Fibroblast of mammary gland (primary cell): ENCODE results near the gene PILRB.
"Not testable (repeated sequence)": the region's sequence is repeated elsewhere in the genome, so short reads cannot be mapped to it uniquely, and the experiment has no call there.

Experiments used
- DNase-seq: peaks from one replicate; pipeline ENCODE4 v3.0.0-alpha.2; 2010; ENCODE audit warnings: low read depth
- H3K4me3 ChIP-seq: 2 replicates; pipeline ENCODE4 v1.5.1; 2011; ENCODE audit warnings: low read depth, mild to moderate bottlenecking, low read length, moderate library complexity; ENCODE audit not compliant: control insufficient read depth
- TF ChIP-seq, protein P1 (sequence below): conservative IDR thresholded peaks from 2 replicates; pipeline ENCODE4 v1.5.1; 2011; ENCODE audit warnings: low read depth, low read length, inconsistent platforms; ENCODE audit not compliant: control insufficient read depth, insufficient read depth

Gene PILRB

DNA sequence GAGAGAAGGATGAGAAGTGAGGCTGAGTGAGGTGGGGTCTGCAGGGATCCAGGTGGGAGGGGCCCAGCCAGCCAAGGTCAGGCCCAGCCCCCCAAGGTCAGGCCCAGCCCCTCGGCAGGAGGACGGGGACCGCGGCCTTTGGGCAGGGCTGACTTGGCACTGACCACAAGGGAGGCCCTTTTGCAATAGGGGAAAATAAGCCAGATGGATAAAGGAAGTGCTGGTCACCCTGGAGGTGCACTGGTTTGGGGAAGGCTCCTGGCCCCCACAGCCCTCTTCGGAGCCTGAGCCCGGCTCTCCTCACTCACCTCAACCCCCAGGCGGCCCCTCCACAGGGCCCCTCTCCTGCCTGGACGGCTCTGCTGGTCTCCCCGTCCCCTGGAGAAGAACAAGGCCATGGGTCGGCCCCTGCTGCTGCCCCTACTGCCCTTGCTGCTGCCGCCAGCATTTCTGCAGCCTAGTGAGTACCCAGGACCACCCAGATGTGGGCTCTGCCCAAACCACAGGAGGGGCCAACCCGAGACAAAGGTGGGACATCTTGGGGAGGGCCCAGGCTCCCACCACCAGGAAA is 15.4 kb downstream of the PILRB start, which contains the start of gene PILRA:
PILRA (plus strand) TSS at position 227 of the 571 bp plus-strand sequence; CDS start at position 397, 170 bp downstream.
- TF ChIP-seq, protein P1, sequence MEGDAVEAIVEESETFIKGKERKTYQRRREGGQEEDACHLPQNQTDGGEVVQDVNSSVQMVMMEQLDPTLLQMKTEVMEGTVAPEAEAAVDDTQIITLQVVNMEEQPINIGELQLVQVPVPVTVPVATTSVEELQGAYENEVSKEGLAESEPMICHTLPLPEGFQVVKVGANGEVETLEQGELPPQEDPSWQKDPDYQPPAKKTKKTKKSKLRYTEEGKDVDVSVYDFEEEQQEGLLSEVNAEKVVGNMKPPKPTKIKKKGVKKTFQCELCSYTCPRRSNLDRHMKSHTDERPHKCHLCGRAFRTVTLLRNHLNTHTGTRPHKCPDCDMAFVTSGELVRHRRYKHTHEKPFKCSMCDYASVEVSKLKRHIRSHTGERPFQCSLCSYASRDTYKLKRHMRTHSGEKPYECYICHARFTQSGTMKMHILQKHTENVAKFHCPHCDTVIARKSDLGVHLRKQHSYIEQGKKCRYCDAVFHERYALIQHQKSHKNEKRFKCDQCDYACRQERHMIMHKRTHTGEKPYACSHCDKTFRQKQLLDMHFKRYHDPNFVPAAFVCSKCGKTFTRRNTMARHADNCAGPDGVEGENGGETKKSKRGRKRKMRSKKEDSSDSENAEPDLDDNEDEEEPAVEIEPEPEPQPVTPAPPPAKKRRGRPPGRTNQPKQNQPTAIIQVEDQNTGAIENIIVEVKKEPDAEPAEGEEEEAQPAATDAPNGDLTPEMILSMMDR, result no peak
- no peak for DNase-seq
- no peak within 1 kb of the TSS for H3K4me3 ChIP-seq

DNA sequence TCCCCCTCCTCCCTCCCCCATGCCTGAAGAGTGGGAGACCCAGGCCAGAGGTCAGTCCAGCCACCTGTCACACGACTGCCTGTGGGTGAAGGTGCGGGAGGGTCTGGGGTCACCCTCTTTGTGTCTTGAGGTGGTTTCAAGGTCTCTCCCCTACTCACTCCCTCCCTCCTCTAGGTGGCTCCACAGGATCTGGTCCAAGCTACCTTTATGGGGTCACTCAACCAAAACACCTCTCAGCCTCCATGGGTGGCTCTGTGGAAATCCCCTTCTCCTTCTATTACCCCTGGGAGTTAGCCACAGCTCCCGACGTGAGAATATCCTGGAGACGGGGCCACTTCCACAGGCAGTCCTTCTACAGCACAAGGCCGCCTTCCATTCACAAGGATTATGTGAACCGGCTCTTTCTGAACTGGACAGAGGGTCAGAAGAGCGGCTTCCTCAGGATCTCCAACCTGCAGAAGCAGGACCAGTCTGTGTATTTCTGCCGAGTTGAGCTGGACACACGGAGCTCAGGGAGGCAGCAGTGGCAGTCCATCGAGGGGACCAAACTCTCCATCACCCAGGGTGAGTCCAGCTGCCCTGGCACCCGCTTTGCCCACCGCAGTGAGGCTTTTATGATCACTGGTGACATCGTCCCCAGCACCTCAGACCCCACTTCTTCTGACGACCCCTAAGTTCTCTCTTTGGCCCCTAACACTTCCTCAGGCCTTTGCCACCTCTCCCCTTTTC is 16.1 kb downstream of the PILRB start:
- not testable (repeated sequence) for DNase-seq, H3K4me3 ChIP-seq

DNA sequence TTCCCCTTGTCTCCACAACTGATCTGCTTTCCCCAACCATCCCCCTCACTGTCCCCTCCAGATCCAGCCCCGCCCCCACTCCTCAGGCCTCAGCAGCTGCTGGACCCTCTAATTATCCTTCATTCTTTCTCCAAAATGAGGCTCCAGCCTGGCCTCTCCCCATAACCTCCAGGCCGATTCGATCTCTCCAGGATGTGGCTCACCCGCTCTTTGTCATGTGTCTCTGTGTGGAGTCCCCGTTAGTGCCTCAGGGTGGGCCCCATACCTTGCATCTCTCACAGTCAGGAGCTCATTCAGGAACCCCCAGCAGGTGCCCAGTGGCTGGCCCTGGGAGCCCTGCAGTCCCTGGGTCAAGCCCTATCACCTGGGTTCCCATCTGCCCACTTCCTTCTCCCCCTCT is 16.7 kb downstream of the PILRB start:
- TF ChIP-seq, protein P1, result no peak
- H3K4me3 ChIP-seq, result no peak overlapping the region
- DNase-seq, result no peak

DNA sequence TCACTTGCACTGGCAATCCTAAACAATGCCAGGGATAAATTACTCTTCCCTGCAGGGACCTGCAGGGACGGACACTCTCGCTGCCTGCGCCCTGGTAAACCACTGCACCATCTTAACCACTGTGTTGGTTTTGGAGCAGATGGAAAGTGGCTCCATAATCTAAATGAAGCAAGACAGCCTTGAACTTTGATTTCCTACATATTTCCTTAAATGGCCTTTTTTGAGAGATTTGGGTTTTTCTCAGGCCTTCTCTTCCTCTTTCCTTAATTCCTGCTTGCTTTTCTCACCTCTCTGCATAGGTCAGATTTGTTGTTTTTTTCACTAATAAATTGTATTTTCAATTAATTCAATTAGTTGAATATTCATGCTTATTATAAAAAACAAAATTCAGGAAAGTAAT is 18.1 kb downstream of the PILRB start:
- H3K4me3 ChIP-seq, result no peak overlapping the region
- DNase-seq, result no peak
- TF ChIP-seq, protein P1, result no peak

DNA sequence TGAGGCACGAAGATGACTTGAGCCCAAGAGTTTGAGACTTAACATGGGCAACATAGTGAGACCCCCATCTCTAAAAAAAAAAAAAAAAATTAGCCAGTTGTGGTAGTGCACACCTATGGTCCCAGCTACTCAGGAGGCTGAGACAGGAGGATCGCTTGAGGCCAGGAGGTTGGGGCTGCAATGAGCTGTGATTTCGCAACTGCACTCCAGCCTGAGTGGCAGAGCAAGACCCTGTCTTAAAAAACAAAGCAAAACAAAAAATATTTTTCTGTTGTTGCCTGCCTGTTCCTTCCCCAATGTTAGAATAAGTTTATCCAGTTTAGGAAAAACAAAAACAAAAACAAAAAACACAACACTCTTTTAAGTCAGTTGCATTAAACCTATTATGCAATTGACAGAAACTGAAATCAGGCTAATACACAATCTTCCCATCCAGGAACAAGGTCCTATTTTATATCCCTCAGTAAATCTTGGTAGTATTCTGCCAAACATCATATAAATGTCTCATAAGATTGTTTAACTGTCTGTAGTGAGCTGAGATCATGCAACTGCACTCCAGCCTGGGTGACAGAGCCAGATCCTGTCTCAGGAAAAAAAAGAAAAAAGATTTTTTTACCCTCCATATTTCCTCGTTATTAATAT is 20.3 kb downstream of the PILRB start:
- no peak for DNase-seq
- no peak overlapping the region for H3K4me3 ChIP-seq
- TF ChIP-seq, protein P1, result no peak

DNA sequence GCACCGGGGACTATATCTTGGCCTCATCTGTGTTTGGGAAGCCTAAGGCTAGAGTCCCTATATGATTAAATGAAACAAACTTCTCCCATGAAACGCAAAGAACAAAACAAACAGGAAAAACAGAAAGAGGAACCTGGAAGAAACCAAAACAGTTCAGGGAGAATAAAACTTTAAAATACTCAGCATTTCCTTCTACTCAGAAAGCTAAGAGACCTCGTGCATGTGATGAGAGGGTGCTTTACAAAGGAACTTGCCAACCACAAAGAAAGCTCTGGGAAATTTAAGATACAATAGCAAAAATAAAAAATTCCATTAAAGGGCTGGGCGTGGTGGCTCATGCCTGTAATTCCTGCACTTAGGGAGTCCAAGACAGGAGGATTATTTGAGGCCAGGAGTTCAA is 22.3 kb downstream of the PILRB start:
- H3K4me3 ChIP-seq, result no peak overlapping the region
- TF ChIP-seq, protein P1, result no peak
- DNase-seq, result no peak

DNA sequence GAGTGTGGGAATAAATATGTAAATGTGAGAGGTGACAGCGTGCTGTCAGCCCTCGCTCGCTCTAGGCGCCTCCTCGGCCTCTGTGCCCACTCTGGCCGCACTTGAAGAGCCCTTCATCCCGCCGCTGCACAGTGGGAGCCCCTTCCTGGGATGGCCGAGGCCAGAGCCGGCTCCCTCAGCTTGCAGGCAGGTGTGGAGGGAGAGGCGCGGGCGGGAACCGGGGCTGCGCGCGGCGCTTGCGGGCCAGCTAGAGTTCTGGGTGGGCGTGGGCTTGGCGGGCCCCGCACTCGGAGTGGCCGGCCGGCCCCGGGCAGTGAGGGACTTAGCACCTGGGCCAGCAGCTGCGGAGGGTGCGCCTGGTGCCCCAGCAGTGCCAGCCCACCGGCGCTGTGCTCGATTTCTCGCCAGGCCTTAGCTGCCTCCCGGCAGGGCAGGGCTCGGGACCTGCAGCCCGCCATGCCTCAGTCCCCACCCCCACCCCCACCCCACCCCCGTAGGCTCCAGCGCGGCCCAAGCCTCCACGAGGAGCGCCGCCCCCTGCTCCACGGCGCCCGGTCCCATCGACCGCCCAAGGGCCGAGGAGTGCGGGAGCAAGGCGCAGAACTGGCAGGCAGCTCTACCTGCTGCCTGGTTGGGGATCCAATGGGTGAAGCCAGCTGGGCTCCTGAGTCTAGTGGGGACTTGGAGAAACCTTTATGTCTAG is 23.8 kb downstream of the PILRB start:
- not testable (repeated sequence) for DNase-seq, H3K4me3 ChIP-seq

DNA sequence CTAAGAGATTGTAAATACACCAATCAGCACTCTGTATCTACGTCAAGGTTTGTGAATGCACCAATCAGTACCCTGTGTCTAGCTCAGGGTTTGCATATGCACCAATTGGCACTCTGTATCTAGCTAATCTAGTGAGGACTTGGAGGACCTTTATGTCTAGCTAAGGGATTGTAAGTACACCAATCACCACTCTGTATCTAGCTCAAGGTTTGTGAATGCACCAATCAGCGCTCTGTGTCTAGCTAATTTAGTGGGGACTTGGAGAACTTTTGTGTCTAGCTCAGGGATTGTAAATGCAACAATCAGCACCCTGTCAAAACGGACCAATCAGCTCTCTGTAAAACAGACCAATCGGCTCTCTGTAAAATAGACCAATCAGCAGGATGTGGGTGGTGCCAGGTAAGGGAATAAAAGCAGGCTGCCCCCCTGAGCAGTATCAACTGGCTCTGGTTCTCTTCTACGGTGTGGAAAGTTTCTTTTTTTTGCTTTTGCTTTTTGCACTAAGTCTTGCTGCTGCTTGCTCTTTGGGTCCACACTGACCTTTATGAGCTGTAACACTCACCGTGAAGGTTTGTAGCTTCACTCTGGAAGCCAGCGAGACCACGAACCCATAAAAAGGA is 24.4 kb downstream of the PILRB start:
- not testable (repeated sequence) for DNase-seq, H3K4me3 ChIP-seq
